A673 (cell line): Measurements from ENCODE around the gene NHSL1. TPM values are rescaled to one million over a fixed set of nuclear protein-coding genes. Genes with fewer than 3 reads are reported as not detected.

ENCODE experiments used
- BruUV-seq: library from RNA; stranded (reverse); fragments of 400-500 nt; replicated peaks from 2 replicates; lab custom pipeline; 2021; lab: Mats Ljungman, UMichigan
- CTCF ChIA-PET: fragments of 300-600 bp; sonication (Branson Sonifier 250); formaldehyde crosslinking; loops from one replicate; lab custom pipeline; 2022; ENCODE audit warnings: antibody characterized with exemption; lab: Charles Lee
- POLR2A ChIA-PET: fragments of 300-600 bp; sonication (Branson Sonifier 250); formaldehyde crosslinking; loops from one replicate; lab custom pipeline; 2022; ENCODE audit warnings: antibody characterized with exemption; ENCODE audit not compliant: low non-redundant PET; lab: Charles Lee
- DNase-seq: peaks from one replicate; pipeline ENCODE4 v3.0.0-alpha.2; 2015; ENCODE audit warnings: low spot score
- H3K27ac ChIP-seq: fragments of 200-600 bp; sonication (generic); 2 replicates; pipeline ENCODE4 v1.5.1; 2016; ENCODE audit warnings: mixed run types, low read depth, mild to moderate bottlenecking, mixed read lengths, antibody characterized with exemption, low read length; ENCODE audit not compliant: poor library complexity, severe bottlenecking
- H3K27me3 ChIP-seq: fragments of 200-600 bp; sonication (generic); replicated peaks from 2 replicates; pipeline ENCODE4 v1.6.1; 2017; ENCODE audit warnings: mixed run types, low read depth, mild to moderate bottlenecking, mixed read lengths, antibody characterized with exemption, low read length; ENCODE audit not compliant: insufficient read depth, poor library complexity
- H3K36me3 ChIP-seq: fragments of 200-600 bp; sonication (generic); 2 replicates; pipeline ENCODE4 v1.6.1; 2016; ENCODE audit warnings: mixed run types, mild to moderate bottlenecking, mixed read lengths, antibody characterized with exemption, low read length; ENCODE audit not compliant: insufficient read depth, poor library complexity, severe bottlenecking
- H3K4me1 ChIP-seq: fragments of 200-600 bp; sonication (generic); 2 replicates; pipeline ENCODE4 v1.6.1; 2017; ENCODE audit warnings: mixed run types, mild to moderate bottlenecking, mixed read lengths, antibody characterized with exemption, low read length; ENCODE audit not compliant: insufficient read depth, poor library complexity, severe bottlenecking
- H3K4me3 ChIP-seq: fragments of 200-600 bp; sonication (generic); 2 replicates; pipeline ENCODE4 v1.5.1; 2016; ENCODE audit warnings: low read depth, mixed run types, mild to moderate bottlenecking, mixed read lengths, low read length; ENCODE audit not compliant: poor library complexity, severe bottlenecking
- H3K9me3 ChIP-seq: fragments of 200-600 bp; sonication (generic); 2 replicates; pipeline ENCODE4 v1.6.1; 2016; ENCODE audit warnings: mixed run types, low read depth, mild to moderate bottlenecking, mixed read lengths, antibody characterized with exemption, low read length; ENCODE audit not compliant: poor library complexity, severe bottlenecking
- EZH2 ChIP-seq: fragments of 200-600 bp; sonication (generic); IDR thresholded peaks from 2 replicates; pipeline ENCODE4 v1.6.1; 2017; ENCODE audit warnings: borderline replicate concordance, low read depth, mild to moderate bottlenecking, mixed read lengths, antibody characterized with exemption, low read length; ENCODE audit not compliant: poor library complexity, severe bottlenecking
- intact Hi-C: fragments of 100-400 bp; cut with micrococcal nuclease; formaldehyde crosslinking; loops from one replicate; pipeline ENCODE4 v1.10.0; 2022; ENCODE audit not compliant: unreplicated experiment
- total RNA-seq: library from RNA; stranded (reverse); gene quantifications from 2 replicates; pipeline ENCODE4 v1.2.3, GENCODE V29; 2021
- TF ChIP-seq, protein P1 (sequence below): fragments of 300-800, 200-600 bp; sonication (generic); conservative IDR thresholded peaks from 2 replicates; pipeline ENCODE4 v1.5.1; 2017; ENCODE audit warnings: low read depth, mild to moderate bottlenecking, antibody characterized with exemption, low read length, moderate library complexity, mixed read lengths

NHSL1 gene
- total RNA-seq, 1 experiment from 2014 or later: 33.1 TPM

DNA sequence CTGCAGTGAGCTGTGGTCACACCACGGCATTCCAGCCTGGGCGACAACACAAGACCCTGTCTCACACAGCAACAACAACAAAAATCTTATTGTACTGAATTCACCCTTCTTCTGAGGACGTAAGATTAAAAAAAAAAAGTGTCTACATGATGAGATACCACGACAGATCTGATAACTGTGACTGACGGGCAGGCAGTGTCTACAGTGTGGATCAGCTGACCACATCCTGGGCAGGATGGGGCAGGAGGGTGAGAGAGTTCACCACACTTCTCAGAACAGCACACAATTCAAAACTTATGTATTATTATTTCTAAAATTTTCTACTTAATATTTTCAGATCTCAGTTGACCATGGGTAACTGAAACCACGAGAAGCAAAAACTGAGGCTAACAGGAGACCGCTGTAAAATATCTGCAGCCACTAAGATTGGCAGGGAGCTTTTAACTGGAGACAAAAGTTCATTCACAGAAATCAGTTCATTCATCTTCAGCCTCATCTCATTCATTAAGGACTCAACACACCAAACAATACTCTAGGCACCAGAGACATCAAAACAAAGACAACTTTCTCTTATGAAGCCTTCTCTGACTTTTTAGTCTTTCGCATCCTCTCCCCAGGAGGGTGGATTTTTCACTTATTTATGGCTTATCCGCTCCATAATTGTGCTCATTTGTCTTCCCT is 15.7 kb upstream of the NHSL1 start:
- TF ChIP-seq, protein P1, sequence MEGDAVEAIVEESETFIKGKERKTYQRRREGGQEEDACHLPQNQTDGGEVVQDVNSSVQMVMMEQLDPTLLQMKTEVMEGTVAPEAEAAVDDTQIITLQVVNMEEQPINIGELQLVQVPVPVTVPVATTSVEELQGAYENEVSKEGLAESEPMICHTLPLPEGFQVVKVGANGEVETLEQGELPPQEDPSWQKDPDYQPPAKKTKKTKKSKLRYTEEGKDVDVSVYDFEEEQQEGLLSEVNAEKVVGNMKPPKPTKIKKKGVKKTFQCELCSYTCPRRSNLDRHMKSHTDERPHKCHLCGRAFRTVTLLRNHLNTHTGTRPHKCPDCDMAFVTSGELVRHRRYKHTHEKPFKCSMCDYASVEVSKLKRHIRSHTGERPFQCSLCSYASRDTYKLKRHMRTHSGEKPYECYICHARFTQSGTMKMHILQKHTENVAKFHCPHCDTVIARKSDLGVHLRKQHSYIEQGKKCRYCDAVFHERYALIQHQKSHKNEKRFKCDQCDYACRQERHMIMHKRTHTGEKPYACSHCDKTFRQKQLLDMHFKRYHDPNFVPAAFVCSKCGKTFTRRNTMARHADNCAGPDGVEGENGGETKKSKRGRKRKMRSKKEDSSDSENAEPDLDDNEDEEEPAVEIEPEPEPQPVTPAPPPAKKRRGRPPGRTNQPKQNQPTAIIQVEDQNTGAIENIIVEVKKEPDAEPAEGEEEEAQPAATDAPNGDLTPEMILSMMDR: no peak
- no peak for TF ChIP-seq EZH2
- Histone ChIP-seq H3K4me3 (no peak overlapping the region), H3K27ac (no peak overlapping the region), H3K9me3 (peaks cover 4% of the 10 kb centered on the region), H3K27me3 (no peaks in the 10 kb centered on the region), H3K36me3 (no peaks in the 10 kb centered on the region), H3K4me1 (peaks cover 3% of the 10 kb centered on the region)
- ChIA-PET POLR2A (no interaction called here), CTCF (no interaction called here)
- no TSS peak for BruUV-seq
- no peak for DNase-seq
- intact Hi-C loops: loop anchor here (10.0 kb wide), 1 partner anchor 400 kb away; no protein-coding TSS in a partner anchor

DNA sequence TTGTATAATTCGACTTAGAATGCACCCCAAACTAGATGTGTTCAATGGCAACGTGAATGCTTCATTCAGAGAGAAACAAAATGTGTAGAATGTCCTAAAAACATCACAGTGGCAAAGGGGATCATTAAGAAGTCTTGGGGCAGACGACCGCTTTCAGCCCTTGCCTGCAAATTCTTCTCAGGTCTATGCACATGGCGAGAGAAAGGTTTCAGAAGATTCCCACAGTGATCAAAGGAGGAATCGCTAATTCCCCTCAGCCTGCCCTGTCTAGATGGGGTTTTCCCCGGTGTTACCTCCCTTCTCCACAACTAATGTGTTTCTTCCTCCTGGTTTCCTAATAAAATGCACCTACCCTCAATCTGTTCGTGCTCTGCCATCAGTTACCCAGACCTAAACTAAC is 13.3 kb upstream of the NHSL1 start:
- no peaks in the 10 kb centered on the region for H3K27me3 ChIP-seq
- no TSS peak for BruUV-seq
- intact Hi-C loops: loop anchor here (10.0 kb wide), 1 partner anchor 398 kb away; no protein-coding TSS in a partner anchor
- H3K4me3 ChIP-seq: no peak overlapping the region
- H3K36me3 ChIP-seq: no peaks in the 10 kb centered on the region
- no peak overlapping the region for H3K27ac ChIP-seq
- no peak for TF ChIP-seq EZH2
- TF ChIP-seq, protein P1: no peak
- no peak for DNase-seq
- no peaks in the 10 kb centered on the region for H3K9me3 ChIP-seq
- POLR2A ChIA-PET: no interaction called here
- peaks cover 13% of the 10 kb centered on the region for H3K4me1 ChIP-seq
- CTCF ChIA-PET: no interaction called here

DNA sequence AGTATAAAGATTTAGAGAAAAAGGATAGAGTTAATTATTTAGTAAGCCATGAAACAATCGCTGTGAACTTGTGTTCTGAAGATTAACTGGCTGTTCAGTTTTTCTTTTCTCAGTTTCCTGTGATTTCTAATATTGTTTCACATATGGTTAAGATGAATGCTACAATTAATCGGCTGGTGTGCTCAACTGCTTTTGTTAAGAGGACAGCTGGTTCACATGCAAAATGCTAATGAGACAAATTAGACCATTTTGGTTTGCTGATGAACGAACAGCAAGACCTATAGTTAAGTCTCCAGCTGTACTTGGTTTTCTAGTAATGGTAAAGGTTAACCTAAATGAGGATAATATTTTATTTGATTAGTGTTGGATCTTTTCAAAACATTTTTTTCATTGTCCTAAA is 10.8 kb upstream of the NHSL1 start:
- BruUV-seq: no TSS peak
- DNase-seq: peak; percentile 14
- TF ChIP-seq EZH2: no peak
- TF ChIP-seq, protein P1: no peak
- Histone ChIP-seq H3K36me3 (no peaks in the 10 kb centered on the region), H3K9me3 (no peaks in the 10 kb centered on the region), H3K27me3 (no peaks in the 10 kb centered on the region), H3K4me1 (peaks cover 13% of the 10 kb centered on the region), H3K27ac (no peak overlapping the region), H3K4me3 (no peak overlapping the region)
- ChIA-PET CTCF (no interaction called here), POLR2A (no interaction called here)
- intact Hi-C loops: loop anchor here (10.0 kb wide), 1 partner anchor 395 kb away; no protein-coding TSS in a partner anchor
